ENCODE results near the gene CORO2B.

Gene CORO2B

DNA sequence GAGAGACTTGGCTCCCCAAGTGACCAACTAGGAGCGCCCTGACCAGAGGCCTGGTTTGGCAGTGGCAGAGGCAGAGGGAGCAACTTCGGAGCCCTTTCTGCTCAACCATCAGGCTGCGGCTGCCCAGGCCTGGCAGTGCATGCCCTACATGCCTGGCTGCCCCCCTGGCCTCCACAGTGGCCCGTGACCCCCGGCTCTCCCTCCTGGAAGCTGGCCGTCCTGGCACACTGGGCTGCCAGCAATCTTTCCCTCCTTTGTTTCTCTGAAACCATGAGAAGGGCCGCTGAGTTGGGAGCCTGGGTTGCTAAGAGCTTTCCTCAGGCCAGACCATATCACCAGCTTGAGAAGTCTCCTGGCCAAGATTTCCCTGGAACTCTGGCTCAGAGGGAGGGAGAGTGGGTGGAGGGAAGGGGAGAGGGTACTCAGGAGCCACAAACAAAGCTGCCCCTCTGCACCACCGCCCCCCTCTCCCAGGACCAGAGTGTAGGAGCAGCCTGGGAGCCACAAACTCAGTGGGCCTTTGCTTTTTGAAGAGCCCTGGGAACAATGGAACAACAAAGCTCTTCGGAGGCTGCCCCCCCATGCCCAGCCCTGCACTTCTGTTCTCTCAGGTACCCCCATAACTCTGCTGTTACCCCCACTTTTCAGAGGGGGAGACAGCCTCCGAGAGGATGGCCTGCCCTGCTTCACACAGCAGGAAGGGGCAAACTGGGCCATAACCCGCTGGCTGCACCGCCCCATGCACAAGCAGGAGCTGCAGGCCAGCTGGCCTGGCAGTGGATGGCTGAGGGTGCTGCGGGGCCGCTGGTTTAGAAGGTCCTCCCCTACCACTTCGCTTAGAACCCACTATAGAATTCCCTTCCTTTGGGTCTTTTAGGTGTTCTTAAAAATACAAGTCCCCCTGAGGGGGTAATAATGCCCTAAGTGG is 11.3 kb downstream of the CORO2B start:
- DNase-seq (ENCODE audit: low spot score): no peak

DNA sequence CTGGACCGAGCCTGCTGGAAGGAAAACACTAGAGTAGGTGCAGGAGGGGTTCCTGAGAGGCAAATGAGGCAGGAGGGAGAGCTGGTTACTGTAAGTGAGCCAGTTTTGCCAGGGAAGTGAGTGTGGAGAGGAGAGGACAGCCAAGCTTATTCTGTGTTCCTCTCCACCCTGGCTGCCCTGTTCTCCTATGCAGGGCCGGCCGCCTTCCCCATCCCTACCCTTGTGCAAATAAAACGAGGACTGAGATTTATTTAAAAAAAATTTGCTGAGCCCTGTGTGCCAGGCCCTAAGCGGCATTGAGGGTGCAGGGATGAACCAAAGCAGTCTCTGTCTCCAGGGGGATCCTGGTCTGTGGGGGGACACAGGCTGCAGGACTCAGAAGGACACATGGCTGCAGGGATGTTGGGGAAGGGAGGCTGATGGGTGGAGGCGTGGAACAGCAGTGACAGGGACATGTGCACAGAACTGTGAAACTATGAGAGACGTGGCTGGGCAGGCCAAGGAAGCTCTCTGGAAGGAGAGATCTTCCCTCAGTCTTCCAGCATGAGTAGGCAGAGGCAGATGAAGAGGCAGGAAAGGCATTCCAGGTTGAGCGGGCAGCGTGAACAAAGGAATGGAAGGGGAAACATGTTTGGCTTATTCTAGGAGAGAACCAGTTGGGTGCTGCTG is 12.1 kb downstream of the CORO2B start:
- DNase-seq (ENCODE audit: low spot score): no peak

DNA sequence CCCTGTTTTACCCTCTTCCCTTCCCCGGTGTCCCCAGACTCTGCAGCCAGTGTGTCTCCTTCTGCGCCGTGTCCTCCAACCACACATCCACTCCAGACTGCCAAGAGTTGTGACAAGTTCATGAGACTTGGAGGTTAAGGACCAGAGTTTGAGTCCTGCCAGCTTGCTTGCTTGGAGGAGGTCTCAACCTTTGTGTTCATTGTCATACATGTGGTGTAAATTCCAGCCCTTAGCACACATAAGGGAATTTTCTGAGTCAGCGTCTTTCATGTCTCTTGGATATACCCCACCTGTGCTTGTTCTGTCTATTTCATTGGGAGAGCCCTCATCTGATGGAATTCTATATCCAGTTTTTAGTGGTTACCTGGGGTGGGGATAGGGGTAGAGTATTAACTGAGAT is 13.3 kb downstream of the CORO2B start:
- no peak for DNase-seq (ENCODE audit: low spot score)

DNA sequence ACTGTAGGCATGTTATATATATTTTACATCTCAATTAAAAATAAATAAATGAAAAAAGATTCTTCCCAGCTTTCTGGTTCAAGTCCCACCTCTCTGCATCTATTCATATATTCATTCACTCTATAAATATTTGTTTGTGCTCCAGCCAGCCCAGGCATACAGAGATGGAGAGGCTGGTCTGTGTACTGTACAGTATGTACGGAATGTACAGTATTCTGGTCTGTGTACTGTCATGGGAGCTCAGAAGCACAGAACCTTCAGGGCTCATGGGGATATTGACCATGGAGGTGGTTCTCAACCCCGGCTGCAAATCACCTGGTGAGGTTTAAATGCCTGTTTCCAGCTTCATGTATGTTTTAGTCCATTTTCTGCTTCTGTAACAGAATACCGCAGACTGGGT is 13.8 kb downstream of the CORO2B start:
- no peak for DNase-seq (ENCODE audit: low spot score)

DNA sequence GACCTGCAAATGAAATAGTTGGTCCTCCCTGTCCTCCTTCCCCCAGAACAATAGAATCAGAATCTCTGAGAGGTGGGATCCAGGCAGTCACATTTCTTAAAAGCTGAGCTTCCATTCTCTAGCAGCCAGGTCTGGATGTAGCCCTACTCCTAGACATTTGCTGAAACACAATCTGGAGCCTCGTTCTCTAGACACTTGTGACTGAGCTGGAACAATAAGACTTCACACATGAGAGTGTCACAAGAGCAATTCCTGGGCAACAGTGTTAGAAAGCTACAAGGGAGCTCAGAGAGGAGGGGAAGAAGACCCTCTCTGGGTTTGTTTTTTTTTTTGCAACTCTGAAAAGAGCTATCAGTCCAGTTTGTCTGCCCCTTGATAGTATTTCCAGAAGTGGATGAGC is 14.5 kb downstream of the CORO2B start:
- no peak for DNase-seq (ENCODE audit: low spot score)

DNA sequence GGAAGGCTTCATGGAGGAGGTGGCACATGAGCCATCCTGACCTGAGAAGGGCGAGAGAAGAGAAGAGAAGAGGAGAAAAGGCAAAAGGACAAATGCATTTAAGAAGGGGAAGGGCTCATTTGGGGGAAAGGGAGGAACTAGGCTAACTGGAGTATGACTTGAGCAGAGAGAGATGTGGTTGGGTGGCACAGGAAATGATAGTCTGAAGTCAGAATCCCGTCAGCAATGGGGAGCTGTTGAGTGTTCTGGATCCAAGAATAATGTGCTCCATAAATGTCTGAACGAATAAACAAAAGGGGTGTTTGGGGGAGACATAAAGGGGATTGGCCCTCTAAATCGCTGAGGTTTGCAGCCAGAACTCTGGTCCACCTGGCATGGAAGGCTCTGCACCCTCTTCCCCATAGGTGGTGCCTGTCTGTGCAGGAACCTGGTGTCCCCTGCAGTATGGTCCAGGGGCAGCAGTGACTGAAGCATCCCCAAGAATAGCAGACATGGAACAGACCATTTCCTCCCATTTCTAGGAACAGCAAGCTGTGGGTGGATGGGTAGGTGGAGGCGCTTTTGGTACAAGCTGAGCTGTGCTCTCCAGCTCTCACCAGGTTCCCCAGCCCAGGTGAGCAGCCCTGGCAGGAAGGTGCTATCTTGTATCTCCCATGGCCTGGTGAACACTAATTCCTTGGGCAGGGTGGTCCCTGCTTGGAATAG is 15.2 kb downstream of the CORO2B start:
- DNase-seq (ENCODE audit: low spot score): no peak

DNA sequence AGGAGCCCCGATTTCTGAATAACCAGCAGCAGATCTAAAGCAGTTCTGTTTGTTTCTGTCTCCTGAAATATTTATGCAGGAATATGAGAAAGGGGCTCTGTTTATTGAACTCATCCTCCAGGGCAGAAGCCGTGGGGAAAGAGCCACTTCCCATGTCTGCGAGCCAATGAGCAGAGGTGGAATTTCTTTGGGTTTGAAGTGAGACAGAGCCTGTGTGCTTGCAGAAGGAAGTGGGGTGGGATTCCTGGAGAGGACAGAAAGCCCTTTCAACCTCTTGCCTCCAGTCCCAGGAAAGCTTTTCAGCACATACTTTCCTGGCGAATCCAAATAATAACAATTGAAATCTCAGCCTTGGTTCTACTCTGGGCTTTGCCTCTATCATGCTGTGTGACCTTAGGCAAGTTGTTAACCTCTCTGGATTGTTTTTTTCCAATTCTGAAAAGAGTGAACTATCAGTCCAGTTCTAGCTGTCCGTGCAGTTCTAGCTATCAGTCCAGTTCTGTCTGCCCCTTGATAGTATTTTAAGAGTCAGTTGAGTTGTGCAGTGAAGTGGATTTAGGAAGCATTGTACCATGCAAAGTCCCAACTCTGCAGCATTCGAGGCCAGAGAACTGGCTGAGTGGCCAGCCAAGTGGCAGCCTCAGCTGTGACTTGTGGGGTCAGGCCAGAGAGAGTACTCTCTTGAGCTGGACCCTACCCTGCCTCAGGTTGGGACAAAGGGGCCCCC is 15.9 kb downstream of the CORO2B start:
- DNase-seq (ENCODE audit: low spot score): no peak

DNA sequence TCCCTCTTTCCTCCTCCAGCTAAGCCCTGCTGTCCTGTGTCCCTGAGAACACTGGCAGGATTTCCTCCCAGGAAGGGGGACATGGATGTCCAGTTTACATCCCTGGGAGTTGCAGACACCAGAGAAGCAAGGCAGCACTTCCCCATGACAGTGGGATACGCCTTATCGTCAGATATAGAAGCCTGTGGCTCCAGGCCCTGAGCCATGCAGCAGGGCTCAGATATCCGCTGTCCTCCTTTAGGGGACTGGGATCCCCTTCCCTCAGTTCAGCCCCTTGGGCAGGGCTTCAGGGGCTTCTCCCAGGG is 16.4 kb downstream of the CORO2B start:
- no peak for DNase-seq (ENCODE audit: low spot score)

DNA sequence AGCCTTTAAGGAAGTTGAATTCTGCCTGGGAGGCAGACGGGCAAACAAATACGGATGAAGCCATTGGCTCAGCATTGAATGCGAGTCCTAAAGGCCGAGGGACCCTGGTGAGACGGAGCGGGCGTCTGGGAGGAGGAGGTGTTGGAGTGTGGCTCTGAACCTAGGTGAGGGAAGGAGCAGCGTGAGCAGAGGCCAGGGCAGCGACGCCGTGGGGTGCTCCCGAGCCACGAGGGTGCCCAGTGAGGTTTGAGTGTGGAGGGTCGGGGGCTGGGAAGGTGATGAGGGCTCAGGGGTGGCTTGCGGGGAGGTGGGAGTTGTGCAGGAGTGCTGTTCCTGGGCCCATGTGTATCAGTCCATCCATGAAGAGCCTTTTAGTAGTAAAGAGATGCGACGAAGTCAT is 17.0 kb downstream of the CORO2B start:
- DNase-seq (ENCODE audit: low spot score): no peak

DNA sequence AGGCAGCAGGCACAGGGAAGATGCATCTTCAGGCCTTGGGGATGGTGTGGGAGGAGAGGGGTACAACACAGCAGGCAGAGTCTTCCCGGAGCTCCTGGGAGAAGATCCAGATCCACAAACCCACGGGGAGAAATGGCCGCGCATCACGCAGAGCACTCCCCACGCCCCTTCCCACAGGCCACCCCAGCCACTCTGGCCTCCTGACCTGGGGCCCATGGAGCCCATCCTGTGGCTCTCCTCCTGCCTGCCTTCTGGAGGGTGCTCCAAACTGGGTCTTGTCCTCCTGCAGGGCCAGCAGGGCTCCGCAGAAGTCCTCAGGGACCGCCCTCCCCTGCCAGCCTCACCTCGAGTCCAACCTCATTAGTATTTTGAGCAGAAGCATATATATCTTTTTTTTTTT is 17.9 kb downstream of the CORO2B start:
- DNase-seq (ENCODE audit: low spot score): no peak

DNA sequence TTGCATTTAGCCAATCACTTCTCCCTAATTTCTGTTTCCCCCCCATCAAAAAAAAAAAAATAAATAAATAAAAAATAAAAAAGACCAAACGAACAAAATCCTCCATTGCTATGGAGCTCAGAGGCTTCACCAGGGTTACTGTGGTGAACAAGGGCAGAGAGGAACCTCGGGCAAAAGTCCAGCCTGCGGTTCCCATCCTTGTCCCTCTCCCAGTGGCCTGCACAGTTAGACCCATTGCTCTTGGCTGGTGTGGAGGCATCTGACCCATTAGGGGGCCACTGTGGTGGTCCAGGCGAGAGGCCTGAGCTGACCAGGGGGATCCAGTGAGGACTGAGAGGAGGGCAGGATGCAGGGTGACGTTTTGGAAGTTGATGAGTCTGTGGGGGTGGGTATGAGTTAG is 18.8 kb downstream of the CORO2B start:
- no peak for DNase-seq (ENCODE audit: low spot score)

DNA sequence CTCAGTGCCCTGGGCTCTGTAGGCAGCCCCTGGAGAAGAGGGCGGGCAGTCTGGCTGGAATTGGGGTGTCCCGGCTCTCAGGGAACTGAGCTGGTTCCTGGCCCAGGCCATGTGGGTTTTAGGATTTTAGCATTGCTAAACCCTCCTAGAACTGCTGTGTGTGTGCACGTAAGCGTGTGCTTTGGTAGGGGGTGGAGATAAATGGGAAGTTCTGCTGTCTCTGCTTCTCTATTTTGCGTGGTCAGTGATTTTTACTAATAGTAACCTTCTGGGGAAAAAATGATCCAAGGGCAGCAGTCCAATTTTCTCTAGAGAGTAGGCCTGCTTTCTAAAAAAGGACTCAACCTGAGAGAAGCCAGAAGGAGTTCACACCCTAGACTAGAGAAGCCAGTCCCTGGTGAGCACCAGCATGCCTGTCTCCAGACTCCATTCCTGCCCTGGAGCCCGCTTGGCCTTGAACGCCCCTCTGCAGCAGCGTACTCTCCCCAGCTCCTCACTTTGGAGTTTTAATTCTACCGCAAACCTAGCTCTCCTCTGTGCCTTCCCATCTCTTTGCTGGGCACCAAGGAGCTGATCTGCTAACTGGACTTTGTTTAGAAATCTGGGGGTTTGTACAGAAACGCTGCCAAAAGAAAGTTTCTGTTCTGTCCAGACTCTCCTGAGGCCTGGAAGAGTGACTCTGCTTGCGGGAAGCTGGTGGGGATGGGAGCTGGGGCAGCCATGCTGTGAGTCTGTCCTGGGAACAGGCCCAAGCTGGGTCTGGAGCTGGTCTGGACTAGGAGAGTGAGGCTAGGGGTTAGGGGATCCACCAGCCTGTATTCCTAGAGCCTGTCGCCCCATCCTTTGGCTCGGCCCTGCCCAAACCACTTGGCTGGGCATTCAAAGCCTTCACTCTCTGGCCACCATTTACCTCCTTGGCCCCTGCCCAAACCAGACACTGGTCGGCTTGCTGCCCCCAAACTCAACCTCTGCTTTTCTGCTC is 19.7 kb downstream of the CORO2B start:
- no peak for DNase-seq (ENCODE audit: low spot score)

DNA sequence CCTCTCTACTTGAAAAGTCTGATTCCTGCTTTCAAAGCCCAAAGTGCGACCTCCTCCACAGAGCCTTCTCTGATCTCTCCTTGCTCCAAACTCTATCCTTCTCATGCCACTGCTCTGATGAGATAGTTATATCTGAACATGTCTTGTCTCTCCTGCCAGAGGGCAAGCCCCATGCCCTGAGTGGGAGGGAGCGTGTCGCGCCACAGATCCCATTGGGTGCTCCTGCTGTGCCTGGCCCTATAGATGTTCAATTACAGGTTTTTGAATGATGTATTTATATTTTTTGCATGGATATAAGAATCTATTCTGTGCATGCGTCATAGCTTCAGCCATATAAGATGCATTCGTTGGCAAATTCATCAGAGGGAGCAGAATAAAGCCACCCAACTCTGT is 20.4 kb downstream of the CORO2B start:
- no peak for DNase-seq (ENCODE audit: low spot score)

DNA sequence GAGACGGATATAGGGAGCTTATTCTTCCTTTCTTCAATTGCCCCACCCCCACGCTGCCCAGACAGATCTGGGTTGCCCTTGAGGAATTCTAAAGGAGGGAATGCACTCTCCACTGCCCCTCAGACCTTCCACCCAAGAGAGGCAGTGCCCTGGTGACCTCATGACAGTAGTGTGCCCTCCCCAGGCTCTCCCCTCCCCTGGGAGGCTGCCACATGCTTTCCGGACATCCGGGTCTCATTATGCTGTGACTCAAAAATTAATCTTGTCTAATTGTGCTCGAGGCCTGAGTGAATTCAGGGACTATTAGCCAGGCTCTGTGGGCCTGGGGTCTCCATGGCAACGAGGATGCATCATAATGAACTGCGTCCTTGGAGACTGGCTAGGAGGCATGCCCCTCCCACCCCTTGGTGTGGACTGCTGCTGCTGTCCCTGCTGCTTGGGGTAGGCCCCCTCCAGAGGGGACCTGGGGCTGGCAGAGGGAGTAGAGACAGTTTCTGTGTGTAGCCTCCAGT is 20.8 kb downstream of the CORO2B start:
- no peak for DNase-seq (ENCODE audit: low spot score)

DNA sequence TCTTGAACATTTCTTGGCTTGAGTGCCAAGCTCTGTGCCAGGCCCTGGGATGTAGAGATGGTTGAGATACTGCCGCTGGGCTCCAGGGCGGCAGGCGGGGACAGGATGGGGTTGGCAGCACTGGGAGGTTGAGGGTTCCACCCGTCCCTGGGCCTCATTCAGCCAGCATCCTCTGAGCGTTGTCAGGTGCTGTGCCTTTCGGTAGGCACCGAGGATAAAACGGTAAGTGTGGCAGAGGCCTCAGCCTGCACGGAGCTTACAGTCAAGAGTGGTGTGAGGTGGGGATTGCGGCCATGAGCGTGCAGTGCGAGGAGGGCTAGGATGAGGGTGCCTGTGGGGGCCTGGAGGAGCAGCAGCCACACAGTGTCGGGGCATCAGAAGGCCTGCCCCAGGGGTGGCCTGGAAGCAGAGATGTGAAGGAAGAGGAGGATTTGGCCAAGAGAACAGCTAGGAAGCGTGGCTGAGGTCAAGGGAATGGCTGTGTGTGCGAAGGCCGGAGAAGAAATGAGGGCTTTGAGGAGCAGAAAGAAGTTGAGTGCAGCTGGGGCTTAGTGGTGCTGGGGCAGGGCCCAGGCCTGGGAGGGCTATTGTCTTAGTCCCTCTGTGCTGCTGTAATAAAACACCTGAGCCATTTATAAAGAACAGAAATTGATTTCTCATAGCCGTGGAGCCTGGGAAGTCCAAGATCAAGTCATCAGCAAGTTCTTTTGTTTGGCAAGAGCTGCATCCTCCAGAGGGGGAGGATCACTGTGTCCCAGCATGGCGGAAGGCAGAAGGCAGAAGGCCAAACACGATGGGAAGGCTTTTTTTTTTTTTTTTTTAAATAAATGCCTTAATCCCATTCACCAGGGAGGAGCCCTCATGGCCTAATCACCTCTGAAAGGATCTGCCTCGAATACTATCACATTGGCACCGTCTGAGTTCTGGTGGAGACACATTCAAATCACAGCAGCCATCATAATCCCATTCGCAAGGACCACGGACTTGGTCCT is 22.7 kb downstream of the CORO2B start:
- peak; percentile 14 for DNase-seq (ENCODE audit: low spot score)

DNA sequence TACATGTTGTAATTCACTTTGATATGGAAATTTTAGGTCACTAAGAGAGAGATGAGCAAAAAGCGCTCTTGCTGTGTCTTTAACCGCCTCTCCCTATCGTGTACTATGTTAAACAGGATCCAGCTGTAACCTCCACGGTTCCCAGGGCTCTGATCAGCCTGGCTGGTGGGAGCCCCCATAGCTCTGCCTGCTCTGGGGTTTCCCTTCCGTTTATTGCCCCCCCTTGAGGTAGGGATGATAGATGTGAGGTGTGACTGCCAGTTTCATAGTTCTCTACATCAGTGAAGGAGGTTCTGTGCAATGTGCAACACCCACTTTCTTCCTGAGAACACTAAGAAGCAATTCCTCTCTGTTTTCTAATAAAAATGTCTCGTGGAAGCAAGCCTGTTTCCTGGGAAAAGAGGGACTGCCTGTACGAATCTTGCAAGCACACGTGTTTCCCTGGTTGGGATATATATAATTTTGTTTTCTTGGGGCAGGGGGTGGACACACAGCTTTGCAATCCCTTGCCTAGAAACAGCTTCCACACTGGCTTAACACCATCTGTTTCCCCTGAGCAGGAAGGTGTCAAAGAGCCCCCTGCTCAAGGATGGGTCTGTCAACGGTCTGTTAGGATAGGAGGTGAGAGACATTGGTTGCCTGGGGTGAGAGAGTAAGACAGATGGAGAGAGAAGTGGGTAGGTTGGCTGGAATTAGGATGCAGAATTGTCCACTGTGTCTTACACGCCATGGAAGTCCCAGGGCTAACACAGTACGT is 23.8 kb downstream of the CORO2B start:
- no peak for DNase-seq (ENCODE audit: low spot score)

DNA sequence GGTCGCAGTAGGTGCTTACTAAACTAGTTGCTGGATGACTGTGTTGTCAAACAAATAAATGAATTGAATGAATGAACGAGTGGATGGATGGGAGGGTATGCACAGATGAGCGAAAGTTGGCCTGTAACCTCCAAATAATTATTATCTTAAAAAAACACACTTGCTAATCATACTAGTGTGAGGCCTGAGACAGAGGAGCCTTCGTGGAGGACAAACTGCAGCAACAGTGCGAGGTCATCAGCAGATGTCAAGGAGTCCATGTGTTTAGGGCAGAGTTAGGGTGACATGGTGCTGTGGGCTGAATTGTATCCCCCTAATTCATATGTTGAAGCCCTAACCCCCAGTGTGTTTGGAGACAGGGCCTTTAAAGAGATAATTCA is 24.4 kb downstream of the CORO2B start:
- DNase-seq (ENCODE audit: low spot score): peak; percentile 68

DNA sequence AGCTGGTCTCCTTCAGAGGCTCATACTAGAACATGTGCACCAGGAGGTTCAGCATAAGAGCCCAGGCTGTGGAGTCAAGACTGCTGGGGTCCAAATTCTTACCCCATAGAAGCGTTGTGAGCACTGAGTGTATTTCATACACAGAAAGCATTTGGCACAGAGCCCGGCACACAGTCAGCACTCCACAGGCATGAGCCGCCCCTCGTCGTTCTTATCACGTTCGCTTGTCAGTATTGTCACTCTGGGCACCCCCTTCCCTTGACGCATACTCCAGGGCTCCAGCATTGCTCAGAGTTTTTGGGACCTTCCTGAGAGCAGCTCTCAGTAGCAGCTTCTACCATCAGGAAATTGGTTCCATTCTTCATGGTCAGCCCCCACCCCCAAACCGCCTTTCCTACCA is 25.2 kb downstream of the CORO2B start:
- peak; percentile 68 for DNase-seq (ENCODE audit: low spot score)
